ENCODE results near the gene EXT2.

EXT2 gene

GRCh38 chr11:44203270-44204043, 108.0 kb downstream of the EXT2 start:
- Histone ChIP-seq H3K36me3 (ENCODE audit: control insufficient read depth, low read length) (no peaks in the 10 kb centered on the region), H3K4me1 (ENCODE audit: control insufficient read depth, low read length) (no peaks in the 10 kb centered on the region), H3K4me2 (ENCODE audit: low read length) (no peak overlapping the region)

GRCh38 chr11:44205352-44205751, 109.9 kb downstream of the EXT2 start:
- Histone ChIP-seq H3K4me3 (ENCODE audit: low read length) (no peak overlapping the region), H3K79me2 (ENCODE audit: control insufficient read depth, low read length) (no peaks in the 10 kb centered on the region), H3K9me2 (replicated peaks; ENCODE audit: control insufficient read depth, low read length) (no peaks in the 10 kb centered on the region), H3F3A (ENCODE audit: control insufficient read depth, insufficient read depth) (no peaks in the 10 kb centered on the region), H3K27ac (ENCODE audit: low read depth, low read length) (no peak overlapping the region), H3K27me3 (ENCODE audit: control insufficient read depth, low read length) (no peaks in the 10 kb centered on the region), H3K4me1 (ENCODE audit: control insufficient read depth, low read length) (no peaks in the 10 kb centered on the region), H3K9me3 (ENCODE audit: control insufficient read depth, insufficient read depth, low read length) (no peaks in the 10 kb centered on the region), H3K4me2 (ENCODE audit: low read length) (no peak overlapping the region), H3K36me3 (ENCODE audit: control insufficient read depth, low read length) (no peaks in the 10 kb centered on the region), H4K20me1 (ENCODE audit: control insufficient read depth, insufficient read depth, low read depth, low read length) (no peaks in the 10 kb centered on the region)
- TF ChIP-seq CTCF (IDR thresholded peaks at IDR 0.05; ENCODE audit: low read depth, low read length, poor library complexity, severe bottlenecking) = no peak
- TF ChIP-seq EZH2phosphoT487 (IDR thresholded peaks at IDR 0.05; ENCODE audit: borderline replicate concordance, low read length) = no peak

More at GRCh38 chr11:44203270-44204043, 108.0 kb downstream of the EXT2 start:
- TF ChIP-seq EZH2phosphoT487 (IDR thresholded peaks at IDR 0.05; ENCODE audit: borderline replicate concordance, low read length) (no peak), CTCF (IDR thresholded peaks at IDR 0.05; ENCODE audit: low read depth, low read length, poor library complexity, severe bottlenecking) (no peak)
- Histone ChIP-seq H3K27ac (ENCODE audit: low read depth, low read length) (no peak overlapping the region), H3K79me2 (ENCODE audit: control insufficient read depth, low read length) (no peaks in the 10 kb centered on the region), H3K4me3 (ENCODE audit: low read length) (no peak overlapping the region), H3K27me3 (ENCODE audit: control insufficient read depth, low read length) (no peaks in the 10 kb centered on the region), H3K9me3 (ENCODE audit: control insufficient read depth, insufficient read depth, low read length) (no peaks in the 10 kb centered on the region), H3K9me2 (replicated peaks; ENCODE audit: control insufficient read depth, low read length) (no peaks in the 10 kb centered on the region), H3F3A (ENCODE audit: control insufficient read depth, insufficient read depth) (no peaks in the 10 kb centered on the region), H4K20me1 (ENCODE audit: control insufficient read depth, insufficient read depth, low read depth, low read length) (no peaks in the 10 kb centered on the region)

GRCh38 chr11:44205836-44206235, 110.4 kb downstream of the EXT2 start:
- H3K4me2 ChIP-seq (ENCODE audit: low read length) = no peak overlapping the region
- no peaks in the 10 kb centered on the region for H3K9me3 ChIP-seq (ENCODE audit: control insufficient read depth, insufficient read depth, low read length)
- no peak overlapping the region for H3K4me3 ChIP-seq (ENCODE audit: low read length)
- no peaks in the 10 kb centered on the region for H4K20me1 ChIP-seq (ENCODE audit: control insufficient read depth, insufficient read depth, low read depth, low read length)
- no peaks in the 10 kb centered on the region for H3K36me3 ChIP-seq (ENCODE audit: control insufficient read depth, low read length)
- no peaks in the 10 kb centered on the region for H3K9me2 ChIP-seq (replicated peaks; ENCODE audit: control insufficient read depth, low read length)
- H3K27ac ChIP-seq (ENCODE audit: low read depth, low read length) = no peak overlapping the region
- no peaks in the 10 kb centered on the region for H3K79me2 ChIP-seq (ENCODE audit: control insufficient read depth, low read length)
- TF ChIP-seq EZH2phosphoT487 (IDR thresholded peaks at IDR 0.05; ENCODE audit: borderline replicate concordance, low read length) (no peak), CTCF (IDR thresholded peaks at IDR 0.05; ENCODE audit: low read depth, low read length, poor library complexity, severe bottlenecking) (no peak)
- no peaks in the 10 kb centered on the region for H3F3A ChIP-seq (ENCODE audit: control insufficient read depth, insufficient read depth)
- H3K27me3 ChIP-seq (ENCODE audit: control insufficient read depth, low read length) = no peaks in the 10 kb centered on the region
- no peaks in the 10 kb centered on the region for H3K4me1 ChIP-seq (ENCODE audit: control insufficient read depth, low read length)

Measured in DOHH2 (cell line).